Endometrial microvascular endothelial cells (primary cell): ENCODE measurements around the gene ATL1. TPM values are rescaled to one million over a fixed set of nuclear protein-coding genes. Genes with fewer than 3 reads are reported as not detected.

Experiments
- in situ Hi-C: cut with HindIII; loops from 2 replicates; pipeline ENCODE4 v1.10.0; 2017; ENCODE audit warnings: low sequenced_read_pairs, low pct_unique_long_range_greater_than_20kb; ENCODE audit errors: inconsistent ontology term
- total RNA-seq: library from RNA; depleted of rRNA; stranded (reverse); fragments of >200 nt; gene quantifications from one replicate; pipeline ENCODE4 v1.2.3, GENCODE V29; 2015; ENCODE audit errors: inconsistent ontology term

ATL1 gene
- 2.1 TPM for total RNA-seq

DNA sequence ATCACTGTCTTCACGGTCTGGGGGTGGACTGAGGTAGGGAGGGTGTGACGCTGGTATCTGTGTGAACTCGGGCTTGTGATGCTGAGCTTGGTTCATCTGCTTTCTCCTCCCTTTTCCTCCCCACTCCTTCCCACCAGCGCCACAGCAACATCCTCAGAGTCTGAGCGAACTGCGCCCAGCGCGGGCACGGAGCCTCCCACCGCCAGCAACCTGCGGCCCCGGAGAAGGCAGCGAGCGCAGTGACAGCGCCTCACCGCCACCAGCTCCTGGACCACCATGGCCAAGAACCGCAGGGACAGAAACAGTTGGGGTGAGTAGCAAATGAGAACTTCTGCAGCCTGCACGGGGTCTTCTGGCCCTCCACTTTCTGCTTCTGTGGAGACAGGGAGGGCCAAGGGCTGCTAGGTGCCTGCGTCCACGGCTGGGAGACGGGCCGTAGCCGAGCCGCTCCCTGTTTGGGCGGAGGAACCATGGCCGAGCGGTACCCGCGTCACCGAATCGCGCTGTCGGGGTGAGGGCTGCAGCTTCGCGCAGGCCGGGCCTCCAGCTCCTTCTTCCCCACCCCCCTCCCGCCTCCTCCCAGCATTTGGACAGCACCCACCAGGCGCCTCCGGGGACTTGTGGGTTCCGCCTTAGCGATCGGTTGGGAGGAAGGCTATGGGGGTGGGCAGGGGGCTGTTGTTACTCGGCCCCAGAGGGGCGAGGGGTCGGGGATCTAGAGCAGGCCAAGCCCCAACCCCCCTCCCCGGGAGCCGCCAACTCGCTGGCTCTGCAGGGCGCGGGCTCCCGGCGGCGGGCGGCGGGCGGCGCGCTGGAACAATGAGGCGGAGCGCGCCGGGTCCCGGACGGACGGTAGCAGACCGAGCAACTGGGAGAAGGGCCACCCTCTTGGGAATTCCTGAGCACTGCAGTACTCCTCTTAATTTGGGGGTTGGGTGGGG is at the start of gene ATL1:
Gene ATL1, plus strand, starts transcription at position 156 of the 941 bp plus-strand sequence. Its CDS starts 121 bp downstream, at position 277.
- in situ Hi-C loops, result no loop called here

DNA sequence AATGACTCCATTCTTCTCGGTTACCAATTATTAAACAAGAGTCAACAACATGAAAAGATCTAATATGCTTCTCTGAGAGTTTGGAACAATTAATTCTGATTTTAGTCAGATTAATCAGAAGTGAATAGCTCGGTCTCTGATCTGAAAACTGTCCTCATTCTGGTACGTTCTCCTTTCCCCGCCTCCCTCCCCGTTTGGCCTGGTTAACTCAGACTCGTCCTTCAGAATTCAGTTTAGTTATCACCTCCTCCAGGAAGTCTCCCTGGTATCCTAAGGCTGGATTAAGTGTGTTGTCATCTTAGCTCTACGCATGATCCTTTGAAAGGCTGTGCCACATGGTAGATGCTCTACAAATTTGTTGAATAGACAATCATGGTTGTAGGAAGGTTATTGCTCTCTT is 49.8 kb upstream of the ATL1 start:
- in situ Hi-C loops, result no loop called here

DNA sequence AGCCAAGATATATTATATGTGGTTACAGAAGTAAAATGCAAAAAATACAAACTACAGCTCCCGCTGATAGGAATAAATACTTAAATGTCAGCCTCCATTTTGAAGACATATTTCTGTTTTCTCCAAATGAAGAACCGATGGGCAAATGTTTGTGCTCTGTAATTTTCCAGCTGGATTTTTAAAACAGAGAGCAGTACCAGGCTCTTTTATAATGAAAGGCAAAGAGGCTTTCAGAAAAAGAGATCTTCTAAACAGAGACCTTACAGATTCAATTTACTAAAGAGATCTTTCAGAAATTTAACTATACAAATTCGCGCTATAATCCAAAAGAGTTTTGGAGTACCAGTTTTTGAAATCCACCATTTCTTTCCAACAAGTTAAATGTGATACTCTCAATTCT is 47.5 kb upstream of the ATL1 start:
- in situ Hi-C loops, result no loop called here

DNA sequence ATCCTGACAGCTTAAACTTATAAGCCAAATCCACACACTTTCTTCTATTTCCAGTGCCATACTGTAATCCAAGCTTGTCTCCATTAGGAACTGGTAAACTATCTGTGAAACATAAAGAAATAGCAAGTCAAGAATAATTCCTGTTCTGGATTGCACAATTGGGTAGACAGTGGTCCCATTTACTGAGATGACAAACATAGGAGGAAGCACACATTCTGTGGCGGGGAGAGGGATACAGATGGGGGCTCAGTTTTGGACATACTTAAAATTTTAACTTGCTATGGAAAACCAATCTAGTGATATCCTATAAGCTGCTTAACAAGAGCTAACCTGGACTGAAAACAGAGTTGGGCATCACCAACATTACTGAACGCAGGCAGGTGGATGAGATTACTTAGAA is 43.9 kb upstream of the ATL1 start:
- in situ Hi-C loops, result no loop called here

GRCh38 chr14:50520947-50521815 is 38.8 kb upstream of the ATL1 start:
- in situ Hi-C loops, result loop anchor here (10.0 kb wide), 1 partner anchor 186 kb away; no protein-coding TSS in a partner anchor

DNA sequence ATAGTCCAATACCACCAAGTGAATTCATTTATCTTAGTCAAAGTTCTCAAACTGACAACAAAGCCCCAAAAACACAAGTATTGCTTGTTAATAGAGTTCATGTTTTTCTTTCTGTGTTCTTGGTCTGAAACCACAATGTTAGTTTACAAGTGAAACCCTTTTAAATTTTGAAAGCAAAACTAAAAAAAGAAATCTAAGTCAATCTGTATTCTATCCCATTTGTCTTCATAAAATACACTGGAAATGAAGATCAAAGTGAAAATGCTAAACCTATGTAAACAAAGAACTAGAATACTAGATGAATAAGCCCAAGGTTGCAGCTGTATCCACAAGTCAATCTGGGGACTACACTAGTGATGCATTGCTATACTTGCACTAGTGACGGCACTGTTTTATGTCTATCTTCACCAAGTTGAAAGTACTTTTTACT is 38.0 kb upstream of the ATL1 start:
- in situ Hi-C loops, result loop anchor here (10.0 kb wide), 1 partner anchor 187 kb away; no protein-coding TSS in a partner anchor

DNA sequence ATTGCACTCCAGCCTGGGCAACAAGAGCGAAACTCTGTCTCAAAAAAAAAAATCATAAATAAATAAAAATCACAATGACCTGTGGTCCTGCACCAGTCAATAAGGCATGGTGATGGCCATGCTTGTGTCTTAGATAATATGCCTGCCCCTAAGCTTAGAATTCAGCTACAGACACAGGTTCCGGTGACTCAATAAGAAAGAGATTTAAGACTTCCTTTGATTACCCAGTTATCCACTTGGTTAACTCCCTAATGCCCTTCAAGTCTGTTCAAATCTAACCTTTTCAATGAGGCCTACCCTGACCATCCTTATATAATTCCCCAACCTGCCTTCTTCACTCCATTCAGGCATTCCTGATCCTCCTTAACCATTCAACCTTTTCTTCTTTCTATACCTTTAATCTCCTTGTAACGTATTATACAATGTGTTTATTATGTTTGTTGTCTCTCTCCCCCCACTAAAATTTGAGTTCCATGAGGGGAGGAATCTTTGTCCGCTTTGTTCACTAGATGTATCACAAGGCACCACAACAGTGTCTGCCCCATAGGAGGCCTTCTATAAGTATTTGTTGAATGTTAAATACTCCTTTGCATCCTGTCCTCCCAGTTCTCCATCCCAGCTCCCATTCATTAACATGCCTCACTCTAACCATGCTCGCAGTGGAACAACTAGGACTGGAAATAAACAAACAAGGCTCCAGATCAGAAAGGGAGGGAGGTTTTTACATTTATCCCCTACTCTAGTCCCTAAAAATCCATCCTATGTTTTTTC is 36.5 kb upstream of the ATL1 start:
- in situ Hi-C loops, result loop anchor here (10.0 kb wide), 1 partner anchor 189 kb away; no protein-coding TSS in a partner anchor

DNA sequence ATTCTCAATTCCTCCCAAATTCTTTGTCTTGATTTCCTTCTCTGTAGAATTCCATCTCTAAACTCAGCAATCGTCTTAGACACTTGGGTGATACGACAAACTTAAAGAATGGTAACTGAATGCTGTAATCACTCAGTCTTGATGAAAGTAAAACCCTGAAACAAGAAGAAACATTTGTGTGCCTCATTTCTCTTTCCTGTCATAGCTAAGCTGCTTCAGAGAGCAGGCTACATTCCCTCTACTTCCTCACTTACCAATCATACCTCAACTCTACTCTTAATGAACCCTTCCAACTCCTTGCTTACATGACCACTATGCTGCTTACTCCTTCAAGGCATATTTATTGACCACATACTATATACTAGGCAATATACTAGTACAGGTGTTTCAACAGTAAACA is 35.9 kb upstream of the ATL1 start:
- in situ Hi-C loops, result loop anchor here (10.0 kb wide), 1 partner anchor 189 kb away; no protein-coding TSS in a partner anchor

GRCh38 chr14:50524731-50525515 is 35.0 kb upstream of the ATL1 start:
- in situ Hi-C loops, result loop anchor here (10.0 kb wide), 1 partner anchor 190 kb away; no protein-coding TSS in a partner anchor

- in situ Hi-C loops, result loop anchor here (10.0 kb wide), 1 partner anchor 193 kb away; no protein-coding TSS in a partner anchor
Measured at GRCh38 chr14:50528000-50528399, 31.9 kb upstream of the ATL1 start.

GRCh38 chr14:50529288-50530179 is 30.4 kb upstream of the ATL1 start:
- in situ Hi-C loops, result loop anchor here (10.0 kb wide), 1 partner anchor 195 kb away; no protein-coding TSS in a partner anchor

GRCh38 chr14:50530358-50530757 is 29.6 kb upstream of the ATL1 start:
- in situ Hi-C loops, result no loop called here

- in situ Hi-C loops, result no loop called here
Measured at GRCh38 chr14:50530794-50531365, 29.1 kb upstream of the ATL1 start.

DNA sequence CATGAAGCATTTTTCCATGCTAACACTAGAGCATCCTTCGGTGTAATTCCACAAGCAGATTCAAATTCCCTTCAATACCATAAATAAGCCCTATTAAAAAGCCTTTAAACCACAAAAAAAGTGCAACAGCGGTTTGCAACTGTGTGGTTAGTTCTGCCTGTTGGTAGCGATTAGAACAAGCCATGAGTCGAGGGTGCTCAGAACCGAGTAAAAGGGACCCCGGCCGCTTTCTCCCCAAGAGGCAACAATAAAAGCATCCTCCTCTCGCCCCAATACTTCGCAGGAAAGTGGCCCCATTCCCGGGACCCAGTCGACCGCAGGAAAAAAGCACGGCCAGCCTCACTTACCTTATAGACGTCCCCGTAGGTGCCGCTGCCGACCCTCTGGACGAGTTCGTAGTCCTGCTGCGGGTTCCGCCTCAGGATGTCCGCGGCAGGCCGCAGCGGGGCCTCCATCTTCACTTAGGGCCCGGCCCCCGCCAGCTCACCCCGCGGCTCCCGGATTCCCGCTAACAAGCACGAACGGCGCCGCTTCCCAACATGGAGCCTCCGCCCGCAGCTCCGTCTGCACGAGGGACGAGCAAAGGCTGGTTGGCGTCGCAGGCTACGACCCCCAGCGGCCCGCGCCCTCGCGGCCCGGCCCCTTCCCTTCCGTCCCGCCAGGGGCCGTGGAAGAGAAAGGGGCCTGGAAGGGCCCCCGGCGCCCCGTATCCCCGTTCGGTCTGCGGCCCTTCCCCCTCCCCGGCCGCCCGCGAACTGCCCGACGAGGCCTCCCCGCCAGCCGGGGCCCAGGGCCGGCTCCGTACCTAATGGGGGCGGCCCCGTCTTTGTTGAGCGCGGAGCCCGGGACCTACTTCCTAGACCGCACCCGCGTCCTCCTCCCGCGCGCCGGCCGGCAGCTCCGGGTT is 28.1 kb upstream of the ATL1 start:
- in situ Hi-C loops, result no loop called here

- in situ Hi-C loops, result no loop called here
Measured at GRCh38 chr14:50532502-50533240, 27.3 kb upstream of the ATL1 start, which contains the start of gene MAP4K5. TSS of gene MAP4K5 (minus strand) at chr14:50532569. CDS start at chr14:50532049, 520 bp downstream.
